ENCODE data around the gene DNLZ. TPM values are rescaled to one million over a fixed set of nuclear protein-coding genes. Genes with fewer than 3 reads are reported as not detected.

DNLZ gene
- total and polyA plus RNA-seq, 2 donors (not counting 1 experiment from before 2014, with no cell fraction given), result 23.0 to 42.0 TPM

GRCh38 chr9:136358016-136358415 is 5.5 kb downstream of the DNLZ start:
- Histone ChIP-seq H3K27me3 (replicated peaks in 1 of 4; ENCODE audit: control extremely low read depth in 1 of 4, control insufficient read depth in 3 of 4, insufficient read depth in 4 of 4, low read length in 3 of 4) (no peaks in the 10 kb centered on the region), H3K36me3 (replicated peaks in 1 of 2; ENCODE audit: control extremely low read depth in 1 of 2, control insufficient read depth in 1 of 2, extremely low read depth in 1 of 2, insufficient read depth in 2 of 2, low read length in 1 of 2) (peaks cover 0 to 13% of the 10 kb centered on the region in 2 experiments), H3K4me2 (replicated peaks; ENCODE audit: low read depth, low read length, poor library complexity, severe bottlenecking) (no peak overlapping the region), H4K20me1 (ENCODE audit: control insufficient read depth, insufficient read depth, low read length, poor library complexity, severe bottlenecking) (peaks cover 19% of the 10 kb centered on the region), H3K27ac (ENCODE audit: low read length in 2 of 2) (no peak overlapping the region), H3K9ac (ENCODE audit: low read length) (no peak overlapping the region), H3K9me3 (ENCODE audit: control extremely low read depth in 1 of 3, control insufficient read depth in 2 of 3, insufficient read depth in 1 of 3, low read length in 2 of 3) (no peaks in the 10 kb centered on the region), H3K79me2 (ENCODE audit: control insufficient read depth, insufficient read depth, low read length) (no peaks in the 10 kb centered on the region), H3K4me3 (ENCODE audit: control extremely low read depth in 1 of 5, extremely low read depth in 1 of 5, insufficient read depth in 1 of 5, low read depth in 2 of 5, low read length in 4 of 5) (no peak overlapping the region), H2AFZ (ENCODE audit: insufficient read depth, low read depth, low read length, poor library complexity, severe bottlenecking) (no peak overlapping the region), H3K4me1 (ENCODE audit: control insufficient read depth in 2 of 2, insufficient read depth in 2 of 2, low read length in 2 of 2) (peaks cover 0 to 2% of the 10 kb centered on the region in 2 donors)
- DNase-seq (no peak), ATAC-seq (ENCODE audit: low read depth) (no peak)
- TF ChIP-seq EZH2 (IDR thresholded peaks at IDR 0.05; ENCODE audit: borderline replicate concordance, insufficient read depth, low read depth, low read length, poor library complexity, severe bottlenecking), result no peak
- TF ChIP-seq CTCF (IDR thresholded peaks at IDR 0.05), result no peak
- intact Hi-C loops (cut with micrococcal nuclease), result no loop called here
- ChIA-PET POLR2A (no interaction called here), CTCF (no interaction called here)
- H3K27ac Mint-ChIP-seq, result no peak overlapping the region
- 94% methylated on average over 29 of the region's 29 CpGs for WGBS (ENCODE audit: insufficient coverage)
- H3K27me3 Mint-ChIP-seq, result no peaks in the 10 kb centered on the region
- no peak overlapping the region for H3K4me3 Mint-ChIP-seq
- H3K4me1 Mint-ChIP-seq, result peaks cover 4% of the 10 kb centered on the region
- no peaks in the 10 kb centered on the region for H3K9me3 Mint-ChIP-seq (ENCODE audit: insufficient read depth)

GRCh38 chr9:136357202-136357725 is 6.3 kb downstream of the DNLZ start:
- no peak overlapping the region for H3K27ac Mint-ChIP-seq
- H3K9me3 ChIP-seq (ENCODE audit: control extremely low read depth in 1 of 3, control insufficient read depth in 2 of 3, insufficient read depth in 1 of 3, low read length in 2 of 3), result no peaks in the 10 kb centered on the region
- TF ChIP-seq CTCF (IDR thresholded peaks at IDR 0.05) (no peak), EZH2 (IDR thresholded peaks at IDR 0.05; ENCODE audit: borderline replicate concordance, insufficient read depth, low read depth, low read length, poor library complexity, severe bottlenecking) (no peak)
- no peaks in the 10 kb centered on the region for H3K79me2 ChIP-seq (ENCODE audit: control insufficient read depth, insufficient read depth, low read length)
- peaks cover 12% of the 10 kb centered on the region for H4K20me1 ChIP-seq (ENCODE audit: control insufficient read depth, insufficient read depth, low read length, poor library complexity, severe bottlenecking)
- intact Hi-C loops (cut with micrococcal nuclease), result no loop called here
- no peak overlapping the region for H3K27ac ChIP-seq (ENCODE audit: low read length in 2 of 2)
- ATAC-seq (ENCODE audit: low read depth) (no peak), DNase-seq (no peak)
- H3K4me3 Mint-ChIP-seq, result no peak overlapping the region
- H3K4me1 ChIP-seq (ENCODE audit: control insufficient read depth in 2 of 2, insufficient read depth in 2 of 2, low read length in 2 of 2), result no peaks in the 10 kb centered on the region
- 82% methylated on average over 22 of the region's 22 CpGs for WGBS (ENCODE audit: insufficient coverage)
- H3K27me3 Mint-ChIP-seq, result no peaks in the 10 kb centered on the region
- H3K4me1 Mint-ChIP-seq, result no peaks in the 10 kb centered on the region
- ChIA-PET CTCF (no interaction called here), POLR2A (no interaction called here)
- no peak overlapping the region for H2AFZ ChIP-seq (ENCODE audit: insufficient read depth, low read depth, low read length, poor library complexity, severe bottlenecking)
- no peak overlapping the region for H3K4me3 ChIP-seq (ENCODE audit: control extremely low read depth in 1 of 5, extremely low read depth in 1 of 5, insufficient read depth in 1 of 5, low read depth in 2 of 5, low read length in 4 of 5)
- H3K9me3 Mint-ChIP-seq (ENCODE audit: insufficient read depth), result no peaks in the 10 kb centered on the region
- no peak overlapping the region for H3K9ac ChIP-seq (ENCODE audit: low read length)
- no peaks in the 10 kb centered on the region for H3K27me3 ChIP-seq (replicated peaks in 1 of 4; ENCODE audit: control extremely low read depth in 1 of 4, control insufficient read depth in 3 of 4, insufficient read depth in 4 of 4, low read length in 3 of 4)
- H3K36me3 ChIP-seq (replicated peaks in 1 of 2; ENCODE audit: control extremely low read depth in 1 of 2, control insufficient read depth in 1 of 2, extremely low read depth in 1 of 2, insufficient read depth in 2 of 2, low read length in 1 of 2), result peaks cover 0 to 13% of the 10 kb centered on the region in 2 experiments
- H3K4me2 ChIP-seq (replicated peaks; ENCODE audit: low read depth, low read length, poor library complexity, severe bottlenecking), result no peak overlapping the region
